Natural killer cell (primary cell): ENCODE measurements around the gene MPHOSPH6. TPM values are rescaled to one million over a fixed set of nuclear protein-coding genes. Genes with fewer than 3 reads are reported as not detected.
"Not testable (repeated sequence)": the region's sequence is repeated elsewhere in the genome, so short reads cannot be mapped to it uniquely, and the experiment has no call there.

Source experiments
- ATAC-seq, 3 donors: fragments of 150-1000 bp in 2 of 3; fragments of 200-7000 bp in 1 of 3; cut with Tn5 transposase; 1 replicate in 1 of 3; 2 replicates in 2 of 3; pipeline ENCODE4 v1.10.0; 2021; ENCODE audit warnings: mild to moderate bottlenecking in 2 of 3, moderate library complexity in 2 of 3
- DNase-seq, 2 donors: peaks; one replicate each; pipeline versions ENCODE4 v3.0.0 to v3.0.0-alpha.2; 2013 to 2021; ENCODE audit warnings: mixed read lengths in 1 of 2
- H3K27ac ChIP-seq: one replicate; pipeline ENCODE4 v1.5.1; 2013; ENCODE audit warnings: mild to moderate bottlenecking, low read length
- H3K27me3 ChIP-seq: one replicate; pipeline ENCODE4 v1.6.1; 2013; ENCODE audit warnings: low read length; ENCODE audit not compliant: control insufficient read depth, insufficient read depth
- H3K36me3 ChIP-seq: one replicate; pipeline ENCODE4 v1.6.1; 2013; ENCODE audit warnings: low read length; ENCODE audit not compliant: control insufficient read depth, insufficient read depth
- H3K4me1 ChIP-seq: one replicate; pipeline ENCODE4 v1.6.1; 2013; ENCODE audit warnings: low read length; ENCODE audit not compliant: control insufficient read depth, insufficient read depth
- H3K4me3 ChIP-seq: one replicate; pipeline ENCODE4 v1.5.1; 2013; ENCODE audit warnings: low read length
- H3K9me3 ChIP-seq: one replicate; pipeline ENCODE4 v1.6.1; 2013; ENCODE audit warnings: low read length; ENCODE audit not compliant: control insufficient read depth, insufficient read depth
- H3K27ac Mint-ChIP-seq, 2 donors: one replicate each; pipeline ENCODE4 v1.8.0; 2022; ENCODE audit warnings: mild to moderate bottlenecking in 2 of 2, mixed read lengths in 2 of 2, moderate library complexity in 1 of 2
- H3K27me3 Mint-ChIP-seq, 2 donors: one replicate each; pipeline ENCODE4 v1.8.0; 2022; ENCODE audit warnings: low read depth in 2 of 2, mixed read lengths in 2 of 2
- H3K36me3 Mint-ChIP-seq: one replicate; pipeline ENCODE4 v1.8.0; 2022; ENCODE audit warnings: mixed read lengths
- H3K4me1 Mint-ChIP-seq, 2 donors: one replicate each; pipeline ENCODE4 v1.8.0; 2022; ENCODE audit warnings: mixed read lengths in 2 of 2
- H3K4me3 Mint-ChIP-seq: one replicate; pipeline ENCODE4 v1.8.0; 2022; ENCODE audit warnings: mild to moderate bottlenecking, moderate library complexity, mixed read lengths
- H3K9me3 Mint-ChIP-seq, 2 donors: one replicate each; pipeline ENCODE4 v1.8.0; 2022; ENCODE audit warnings: mixed read lengths in 2 of 2
- WGBS: methylation state at CpG from one replicate; pipeline ENCODE4 v1.1.7; 2013; ENCODE audit warnings: missing lambda C conversion rate; ENCODE audit not compliant: insufficient coverage; 5-methylcytosine and 5-hydroxymethylcytosine counted together
- intact Hi-C: fragments of 100-400 bp; cut with micrococcal nuclease; formaldehyde crosslinking; loops from one replicate; pipeline ENCODE4 v1.14.2; 2022
- total RNA-seq, 4 donors: library from RNA; stranded (reverse); fragments of 120-200 nt in 1 of 4; gene quantifications; one replicate each; pipeline versions ENCODE4 v1.2.3 to v1.2.4, GENCODE V29; 2013 to 2022
- TF ChIP-seq, protein P1 (sequence below): fragments of 200-600 bp; IDR thresholded peaks from one replicate; pipeline ENCODE4 v1.8.0; 2022; ENCODE audit warnings: antibody characterized with exemption

Gene MPHOSPH6, protein sequence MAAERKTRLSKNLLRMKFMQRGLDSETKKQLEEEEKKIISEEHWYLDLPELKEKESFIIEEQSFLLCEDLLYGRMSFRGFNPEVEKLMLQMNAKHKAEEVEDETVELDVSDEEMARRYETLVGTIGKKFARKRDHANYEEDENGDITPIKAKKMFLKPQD
- total RNA-seq, result 10 to 100 TPM; 14.5 to 25.3 (median 15.5) TPM
- 28.3 TPM for total RNA-seq (2013)

DNA sequence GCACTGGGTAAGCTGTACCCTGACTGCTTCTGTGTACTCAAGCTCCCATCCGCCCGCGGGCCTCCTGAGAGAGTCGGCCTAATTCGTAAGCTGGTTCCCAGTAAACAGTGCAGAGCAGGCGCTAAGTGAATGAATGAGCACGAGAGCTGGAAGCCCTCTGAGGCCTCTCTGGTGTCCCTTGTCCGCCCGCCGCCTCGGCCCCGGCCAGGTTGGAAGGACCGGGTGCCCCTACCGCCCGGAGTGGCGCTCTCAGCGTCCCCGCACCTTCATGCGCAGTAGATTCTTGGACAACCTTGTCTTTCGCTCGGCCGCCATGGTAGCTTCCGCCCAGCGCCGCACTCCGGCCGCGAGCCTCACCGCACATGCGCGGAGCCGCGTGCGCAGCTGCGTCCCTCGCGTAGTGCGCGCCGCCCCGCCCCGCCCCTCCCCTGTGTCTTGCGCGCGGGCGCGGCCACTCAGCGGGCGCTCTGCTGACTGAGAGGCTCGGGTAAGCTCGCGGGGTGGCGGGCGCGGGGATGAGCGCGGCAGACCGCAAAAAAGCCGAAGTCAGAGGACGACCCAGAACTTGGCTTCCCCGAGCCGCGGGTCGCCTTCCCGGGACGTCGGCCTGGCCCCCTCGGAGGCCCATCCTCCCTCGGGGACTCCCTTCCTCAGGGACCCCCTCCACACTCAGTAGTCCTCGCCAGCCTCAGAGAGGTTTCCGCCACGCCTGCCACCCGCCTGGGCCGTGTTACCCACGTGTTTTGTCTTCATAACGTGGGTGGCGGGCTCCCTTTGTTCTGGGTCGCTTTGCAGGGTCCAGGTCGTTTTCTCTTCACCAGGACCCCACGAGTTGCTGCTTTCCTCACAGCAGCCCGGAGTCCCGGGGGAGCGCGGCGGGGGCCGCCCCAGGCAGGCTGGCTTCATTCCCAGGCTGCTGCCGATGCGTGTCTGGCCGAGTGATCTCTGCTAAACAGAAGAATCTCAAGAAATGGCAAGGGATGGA is at the start of gene MPHOSPH6:
MPHOSPH6 (minus strand) TSS at position 364 of the 985 bp plus-strand sequence; CDS start at position 315, 49 bp downstream.
- Histone ChIP-seq H3K27me3 (peaks cover 12% of the 10 kb centered on the region), H3K9me3 (no peaks in the 10 kb centered on the region), H3K4me3 (peak within 1 kb of the TSS; percentile 62), H3K4me1 (peaks cover 11% of the 10 kb centered on the region), H3K27ac (peak within 1 kb of the TSS; percentile 70), H3K36me3 (no peaks in the 10 kb centered on the region)
- TF ChIP-seq, protein P1, sequence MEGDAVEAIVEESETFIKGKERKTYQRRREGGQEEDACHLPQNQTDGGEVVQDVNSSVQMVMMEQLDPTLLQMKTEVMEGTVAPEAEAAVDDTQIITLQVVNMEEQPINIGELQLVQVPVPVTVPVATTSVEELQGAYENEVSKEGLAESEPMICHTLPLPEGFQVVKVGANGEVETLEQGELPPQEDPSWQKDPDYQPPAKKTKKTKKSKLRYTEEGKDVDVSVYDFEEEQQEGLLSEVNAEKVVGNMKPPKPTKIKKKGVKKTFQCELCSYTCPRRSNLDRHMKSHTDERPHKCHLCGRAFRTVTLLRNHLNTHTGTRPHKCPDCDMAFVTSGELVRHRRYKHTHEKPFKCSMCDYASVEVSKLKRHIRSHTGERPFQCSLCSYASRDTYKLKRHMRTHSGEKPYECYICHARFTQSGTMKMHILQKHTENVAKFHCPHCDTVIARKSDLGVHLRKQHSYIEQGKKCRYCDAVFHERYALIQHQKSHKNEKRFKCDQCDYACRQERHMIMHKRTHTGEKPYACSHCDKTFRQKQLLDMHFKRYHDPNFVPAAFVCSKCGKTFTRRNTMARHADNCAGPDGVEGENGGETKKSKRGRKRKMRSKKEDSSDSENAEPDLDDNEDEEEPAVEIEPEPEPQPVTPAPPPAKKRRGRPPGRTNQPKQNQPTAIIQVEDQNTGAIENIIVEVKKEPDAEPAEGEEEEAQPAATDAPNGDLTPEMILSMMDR, result no peak
- under 1% methylated on average over 89 of the region's 89 CpGs for WGBS
- Mint-ChIP-seq H3K27ac (peak within 1 kb of the TSS; percentile 91 to 94), H3K4me1 (peaks cover 26 to 44% of the 10 kb centered on the region in 2 donors), H3K36me3 (peaks cover 8% of the 10 kb centered on the region), H3K9me3 (no peaks in the 10 kb centered on the region), H3K27me3 (peaks cover 14 to 21% of the 10 kb centered on the region in 2 donors), H3K4me3 (peak within 1 kb of the TSS; percentile 94)
- intact Hi-C loops, result no loop called here
- ATAC-seq (peak; percentile 93 to 98 (median 95)), DNase-seq (peak; percentile 89 to 96)

DNA sequence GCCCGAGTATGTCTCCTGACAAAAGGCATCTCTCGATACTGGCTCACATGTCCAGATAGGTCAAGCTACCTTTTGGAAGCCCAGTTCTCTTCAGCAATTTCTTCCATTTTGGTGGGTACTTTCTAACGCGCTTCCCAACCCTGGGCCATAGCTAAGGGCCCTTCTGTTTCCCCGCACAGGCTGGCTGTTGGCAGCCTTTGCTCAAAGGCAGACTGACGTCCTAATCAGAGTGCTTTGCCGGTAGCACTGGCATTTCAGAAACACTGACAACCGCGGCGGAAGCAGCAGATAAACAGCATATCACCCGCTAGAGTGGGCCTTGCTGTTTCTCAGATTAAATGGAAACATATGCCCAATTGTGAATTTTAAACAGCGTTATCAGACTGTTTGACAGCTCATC is 49.3 kb upstream of the MPHOSPH6 start:
- Histone ChIP-seq H3K4me3 (no peak overlapping the region), H3K27me3 (peaks cover 2% of the 10 kb centered on the region), H3K27ac (no peak overlapping the region), H3K4me1 (no peaks in the 10 kb centered on the region), H3K36me3 (no peaks in the 10 kb centered on the region), H3K9me3 (no peaks in the 10 kb centered on the region)
- DNase-seq (no peak), ATAC-seq (no peak)
- Mint-ChIP-seq H3K27ac (no peak overlapping the region), H3K27me3 (peaks cover 13 to 20% of the 10 kb centered on the region in 2 donors), H3K4me1 (no peaks in the 10 kb centered on the region), H3K36me3 (no peaks in the 10 kb centered on the region), H3K4me3 (no peak overlapping the region), H3K9me3 (no peaks in the 10 kb centered on the region)
- intact Hi-C loops, result no loop called here
- TF ChIP-seq, protein P1, result no peak
- 87% methylated on average over 12 of the region's 12 CpGs for WGBS

DNA sequence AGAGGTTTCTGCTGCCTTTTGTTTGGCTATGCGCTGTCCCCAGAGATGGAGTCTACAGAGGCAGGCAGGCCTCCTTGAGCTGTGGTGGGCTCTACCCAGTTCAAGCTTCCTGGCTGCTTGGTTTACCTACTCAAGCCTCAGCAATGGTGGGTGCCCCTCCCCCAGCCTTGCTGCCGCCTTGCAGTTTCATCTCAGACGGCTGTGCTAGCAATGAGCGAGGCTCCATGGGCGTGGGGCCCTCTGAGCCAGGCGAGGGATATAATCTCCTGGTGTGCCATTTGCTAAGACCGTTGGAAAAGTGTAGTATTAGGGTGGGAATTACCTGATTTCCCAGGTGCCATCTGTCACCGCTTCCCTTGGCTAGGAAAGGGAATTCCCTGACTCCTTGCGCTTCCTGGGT is 39.3 kb upstream of the MPHOSPH6 start:
- H3K36me3 Mint-ChIP-seq, H3K36me3 ChIP-seq, H3K27me3 ChIP-seq, H3K4me1 ChIP-seq, H3K4me3 ChIP-seq, DNase-seq, H3K27ac Mint-ChIP-seq, ATAC-seq, intact Hi-C loops, H3K9me3 ChIP-seq, H3K27ac ChIP-seq, H3K4me1 Mint-ChIP-seq, H3K4me3 Mint-ChIP-seq, H3K9me3 Mint-ChIP-seq: not testable (repeated sequence)
- 81% methylated on average over 9 of the region's 9 CpGs for WGBS
- peaks cover 33 to 44% of the 10 kb centered on the region in 2 donors for H3K27me3 Mint-ChIP-seq

DNA sequence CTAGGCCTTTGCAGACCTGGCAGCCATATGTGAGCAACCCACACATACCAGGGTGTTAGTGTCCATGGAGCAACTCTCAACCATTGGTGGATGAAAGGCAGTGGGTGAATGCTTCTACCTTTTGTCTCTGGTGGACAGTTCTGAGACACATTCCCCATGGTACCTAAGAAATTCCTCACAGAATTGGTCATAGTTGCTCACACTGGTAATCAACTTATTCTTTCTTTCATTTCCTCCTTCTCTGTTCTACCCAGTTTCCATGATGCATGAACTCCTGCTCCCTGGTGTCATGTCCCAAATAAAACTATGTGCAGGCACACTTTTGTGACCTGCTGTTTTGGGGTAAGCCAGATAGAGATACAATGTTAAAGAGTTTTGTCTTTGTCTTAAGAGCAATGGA is 33.2 kb upstream of the MPHOSPH6 start:
- ATAC-seq (no peak), DNase-seq (no peak)
- Histone ChIP-seq H3K4me1 (no peaks in the 10 kb centered on the region), H3K36me3 (no peaks in the 10 kb centered on the region), H3K4me3 (no peak overlapping the region), H3K27ac (no peak overlapping the region), H3K27me3 (no peaks in the 10 kb centered on the region), H3K9me3 (no peaks in the 10 kb centered on the region)
- H3K27ac Mint-ChIP-seq, result no peak overlapping the region
- H3K9me3 Mint-ChIP-seq, result no peaks in the 10 kb centered on the region
- H3K36me3 Mint-ChIP-seq, result no peaks in the 10 kb centered on the region
- H3K4me1 Mint-ChIP-seq, result no peaks in the 10 kb centered on the region
- no peak overlapping the region for H3K4me3 Mint-ChIP-seq
- intact Hi-C loops, result no loop called here
- TF ChIP-seq, protein P1, result no peak
- peaks cover 13 to 22% of the 10 kb centered on the region in 2 donors for H3K27me3 Mint-ChIP-seq
